AG09319 (cell line): ENCODE data around the gene LEO1.

Experiments
- DNase-seq: peaks from one replicate; pipeline ENCODE4 v3.0.0-alpha.2; 2010; ENCODE audit warnings: low read depth; ENCODE audit errors: extremely low read depth
- CTCF ChIP-seq: IDR thresholded peaks from 2 replicates; pipeline ENCODE4 v1.5.1; 2011; ENCODE audit warnings: low read depth, mild to moderate bottlenecking, inconsistent platforms, low read length, moderate library complexity

Gene LEO1

GRCh38 chr15:51971032-51971374 is 575 bp downstream of the LEO1 start:
- DNase-seq: no peak
- TF ChIP-seq CTCF: no peak

GRCh38 chr15:51970132-51970817 is 1.3 kb downstream of the LEO1 start:
- no peak for DNase-seq
- no peak for TF ChIP-seq CTCF

- DNase-seq: no peak
- no peak for TF ChIP-seq CTCF
Observed at GRCh38 chr15:51969728-51970127, 1.9 kb downstream of the LEO1 start.

GRCh38 chr15:51967583-51967982 is 4.0 kb downstream of the LEO1 start:
- no peak for TF ChIP-seq CTCF
- no peak for DNase-seq

GRCh38 chr15:51966192-51966591 is 5.4 kb downstream of the LEO1 start:
- no peak for DNase-seq
- TF ChIP-seq CTCF: no peak

GRCh38 chr15:51965691-51966090 is 5.9 kb downstream of the LEO1 start:
- TF ChIP-seq CTCF: no peak

GRCh38 chr15:51955504-51955903 is 16.1 kb downstream of the LEO1 start:
- no peak for TF ChIP-seq CTCF
- DNase-seq: no peak

More at GRCh38 chr15:51965691-51966090, 5.9 kb downstream of the LEO1 start:
- DNase-seq: no peak
